Uterine smooth muscle cell (primary cell): ENCODE results near the gene CSTF1. TPM values are rescaled to one million over a fixed set of nuclear protein-coding genes. Genes with fewer than 3 reads are reported as not detected.

Experiments
- total RNA-seq: library from RNA; depleted of rRNA; stranded (reverse); fragments of >200 nt; gene quantifications from 2 replicates; pipeline ENCODE4 v1.2.3, GENCODE V29; 2014

The CSTF1 gene
- 24.7 and 42.4 TPM in 2 replicates for total RNA-seq

GRCh38 chr20:56392132-56392880 lies at the start of gene CSTF1, which contains the start of gene AURKA:
Gene CSTF1 (plus strand): TSS chr20:56392645. CDS start chr20:56395553, 2,908 bp downstream.
Gene AURKA (minus strand): TSS chr20:56392215. CDS start chr20:56388197, 4,018 bp downstream.

DNA sequence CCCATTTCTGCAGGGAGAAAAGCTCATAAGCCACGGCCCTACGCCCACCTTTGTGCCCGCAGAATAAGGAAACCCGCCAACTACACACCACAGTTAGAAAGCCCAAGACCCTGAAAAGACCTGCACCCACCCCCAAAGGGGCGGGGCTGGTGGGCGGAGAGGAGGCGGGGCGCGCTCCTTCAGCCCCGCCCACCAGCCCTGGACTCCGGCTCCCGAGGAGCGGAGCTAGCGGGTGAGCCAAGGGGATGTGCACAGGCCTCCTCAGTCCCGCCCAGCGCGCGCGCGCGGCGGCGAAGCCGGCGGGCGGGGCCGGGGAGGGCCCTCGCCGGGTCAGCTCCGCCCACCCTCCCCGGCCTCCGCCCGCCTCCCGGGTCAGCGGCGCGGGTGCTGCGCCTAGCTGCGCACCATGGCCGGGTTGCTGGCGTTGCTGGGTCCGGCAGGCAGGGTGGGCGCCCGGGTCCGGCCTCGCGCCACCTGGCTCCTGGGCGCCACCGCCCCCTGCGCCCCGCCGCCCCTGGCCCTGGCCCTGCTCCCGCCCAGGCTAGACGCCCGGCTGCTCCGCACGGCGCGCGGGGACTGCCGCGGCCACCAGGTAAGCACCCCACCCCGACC lies 33.7 kb upstream of the CSTF1 start, which contains the start of gene FAM210B:
Gene FAM210B (plus strand): TSS at position 375 of the 612 bp plus-strand sequence. CDS start 32 bp downstream, at position 407.

DNA sequence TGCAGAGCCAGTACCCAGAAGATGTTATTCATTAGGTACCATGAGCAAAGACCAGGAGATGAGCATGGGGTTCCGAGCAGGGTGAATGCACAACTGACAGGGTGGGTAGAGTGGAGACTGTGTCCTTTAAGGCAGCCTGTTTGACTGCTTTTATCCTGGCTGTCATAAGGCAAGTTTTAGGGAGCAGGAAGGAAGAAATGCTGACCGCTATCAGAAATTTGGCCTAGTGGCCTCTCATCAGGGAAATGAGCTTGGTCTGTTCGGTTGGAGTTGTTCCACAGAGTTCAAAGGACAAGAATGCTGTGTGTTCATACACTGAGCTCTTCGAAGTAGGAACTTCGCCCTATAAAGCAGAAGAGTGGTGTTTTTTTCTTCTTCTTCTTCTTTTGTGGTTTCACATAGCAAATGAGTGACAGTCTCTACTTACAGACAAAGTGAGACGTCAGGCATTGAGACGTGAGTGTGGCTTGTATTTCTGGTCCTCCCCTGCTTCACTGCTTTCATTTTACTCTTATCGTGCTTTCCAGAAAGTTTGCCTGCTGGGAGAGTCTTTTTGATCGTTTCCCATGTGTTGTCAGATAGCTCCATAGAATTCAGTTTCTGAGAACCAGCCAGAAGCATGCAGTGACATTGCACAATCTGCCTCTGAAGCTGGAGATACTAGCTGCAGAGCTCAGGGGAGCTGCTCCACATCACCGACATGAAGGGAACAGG lies 19.5 kb downstream of the CSTF1 start, which contains the start of gene CASS4:
Gene CASS4 (plus strand): TSS at position 502 of the 714 bp plus-strand sequence. CDS start 199 bp downstream, at position 701.

Other genes starting within 250 kb of the CSTF1 start
- gene MC3R, start 143.9 kb upstream of the CSTF1 start, total RNA-seq, result not detected in 2 replicates
- gene FAM210B, start 33.7 kb upstream of the CSTF1 start, total RNA-seq, result 20.7 and 36.9 TPM in 2 replicates
- gene AURKA, start 430 bp upstream of the CSTF1 start, total RNA-seq, result 27.5 and 109 TPM in 2 replicates
- gene CASS4, start 19.6 kb downstream of the CSTF1 start, total RNA-seq, result 0.12 and 0.77 TPM in 2 replicates
- 76.5 and 95.3 TPM in 2 replicates for gene RTF2, start 76.0 kb downstream of the CSTF1 start, total RNA-seq
- not detected in 2 replicates for gene FAM209A, start 132.1 kb downstream of the CSTF1 start, total RNA-seq
- gene FAM209B, start 140.6 kb downstream of the CSTF1 start, total RNA-seq, result not detected in 2 replicates
- 8.5 and 9.5 TPM in 2 replicates for gene TFAP2C, start 236.7 kb downstream of the CSTF1 start, total RNA-seq